Measurements from ENCODE around the gene GFRA1. TPM values are rescaled to one million over a fixed set of nuclear protein-coding genes. Genes with fewer than 3 reads are reported as not detected.

GFRA1 gene
- total RNA-seq, 1 experiment from 2014 or later: 0.30 TPM

- no peak overlapping the region for H3K4me3 ChIP-seq (replicated peaks in 1 of 2; ENCODE audit: low read depth in 1 of 2, low read length in 2 of 2)
- no peaks in the 10 kb centered on the region for H3K9me3 ChIP-seq (ENCODE audit: control insufficient read depth in 1 of 2, insufficient read depth in 1 of 2, low read depth in 1 of 2, low read length in 2 of 2)
- ChIA-PET CTCF (no interaction called here), RAD21 (ENCODE audit: low non-redundant PET in 1 of 2, low total read pairs in 2 of 2, uncharacterized antibody in 2 of 2, unreplicated experiment in 2 of 2) (no interaction called here), POLR2A (no interaction called here)
- no peak overlapping the region for H2AFZ ChIP-seq (ENCODE audit: low read depth, low read length, poor library complexity, severe bottlenecking)
- ATAC-seq (no peak), DNase-seq (ENCODE audit: low read depth, low spot score) (no peak)
- H3K4me2 ChIP-seq (ENCODE audit: low read length): no peak overlapping the region
- intact Hi-C loops (cut with micrococcal nuclease): no loop called here
- H3K9me2 ChIP-seq (ENCODE audit: insufficient read depth): no peaks in the 10 kb centered on the region
- no peak for TF ChIP-seq ZBTB33 (IDR thresholded peaks at IDR 0.05; ENCODE audit: extremely low read depth, insufficient replicate concordance, low read length)
- no peak for TF ChIP-seq SP1 (IDR thresholded peaks at IDR 0.05; ENCODE audit: low read depth)
- no peak for TF ChIP-seq ZNF274 (IDR thresholded peaks at IDR 0.05; ENCODE audit: low read depth, low read length)
- TF ChIP-seq JUND (IDR thresholded peaks at IDR 0.05): no peak
- TF ChIP-seq EGR1 (IDR thresholded peaks at IDR 0.05; ENCODE audit: low read depth): no peak
- TF ChIP-seq ZFX (IDR thresholded peaks at IDR 0.05): no peak
- no peak for TF ChIP-seq CTCF (IDR thresholded peaks at IDR 0.05 in 2 of 3, conservative IDR thresholded peaks at IDR 0.05 in 1 of 3; ENCODE audit: borderline replicate concordance in 1 of 3, insufficient read depth in 1 of 3, low read depth in 2 of 3, low read length in 2 of 3)
- no peak for TF ChIP-seq POLR2A (IDR thresholded peaks at IDR 0.05; ENCODE audit: borderline replicate concordance, extremely low read depth, insufficient read depth, insufficient read length)
- no peak for TF ChIP-seq REST (IDR thresholded peaks at IDR 0.05; ENCODE audit: low read depth)
- TF ChIP-seq CBX3 (IDR thresholded peaks at IDR 0.05; ENCODE audit: low read depth): no peak
- TF ChIP-seq YY1 (IDR thresholded peaks at IDR 0.05; ENCODE audit: extremely low read depth, insufficient replicate concordance, low read depth, low read length): no peak
- no peak for TF ChIP-seq EZH2 (IDR thresholded peaks at IDR 0.05)
- no peak for TF ChIP-seq RAD21 (IDR thresholded peaks at IDR 0.05; ENCODE audit: low read depth)
- no peak for TF ChIP-seq SIN3A (IDR thresholded peaks at IDR 0.05; ENCODE audit: low read depth)
- no peak for TF ChIP-seq ATF3 (IDR thresholded peaks at IDR 0.05)
- no peak for TF ChIP-seq EZH2phosphoT487 (IDR thresholded peaks at IDR 0.05; ENCODE audit: borderline replicate concordance)
- H3K4me1 ChIP-seq (ENCODE audit: control insufficient read depth in 1 of 2, insufficient read depth in 2 of 2, low read length in 2 of 2): no peaks in the 10 kb centered on the region
- no TSS peak for BruUV-seq (replicated peaks)
- no peak overlapping the region for H3K9ac ChIP-seq (ENCODE audit: low read length)
- H3K79me2 ChIP-seq (ENCODE audit: insufficient read depth, low read length): no peaks in the 10 kb centered on the region
- H3K27ac ChIP-seq (ENCODE audit: low read depth, low read length): no peak overlapping the region
- no peaks in the 10 kb centered on the region; the same call in 1 of the 2 replicates for H3K27me3 ChIP-seq (ENCODE audit: insufficient read depth, low read length)
- H4K20me1 ChIP-seq (ENCODE audit: insufficient read depth): no peaks in the 10 kb centered on the region
- no peaks in the 10 kb centered on the region for H3K36me3 ChIP-seq (ENCODE audit: control insufficient read depth in 1 of 2, insufficient read depth in 2 of 2, low read length in 2 of 2)
Observed at GRCh38 chr10:116113721-116114501, 159.1 kb downstream of the GFRA1 start.
